ENCODE measurements around the gene PDE2A. TPM values are rescaled to one million over a fixed set of nuclear protein-coding genes. Genes with fewer than 3 reads are reported as not detected.

Gene PDE2A
- total RNA-seq, 2 donors from 2014 or later, result 3.7 to 13.3 TPM

- Mint-ChIP-seq H3K4me1 (no peaks in the 10 kb centered on the region), H3K4me3 (no peak overlapping the region), H3K27ac (no peak overlapping the region), H3K36me3 (ENCODE audit: low read depth) (peaks cover 69% of the 10 kb centered on the region), H3K9me3 (no peaks in the 10 kb centered on the region), H3K27me3 (ENCODE audit: insufficient read depth) (no peaks in the 10 kb centered on the region)
- no peak overlapping the region for H3K4me3 ChIP-seq (ENCODE audit: low read length)
- H3K27me3 ChIP-seq (ENCODE audit: control insufficient read depth, insufficient read depth, low read length, poor library complexity, severe bottlenecking), result no peaks in the 10 kb centered on the region
- no peak overlapping the region for H3K27ac ChIP-seq (ENCODE audit: low read depth, low read length)
- no peak for TF ChIP-seq CTCF (conservative IDR thresholded peaks at IDR 0.05)
- H3K36me3 ChIP-seq (ENCODE audit: control insufficient read depth, insufficient read depth, low read length), result peaks cover 32% of the 10 kb centered on the region
- H3K9ac ChIP-seq (ENCODE audit: extremely low read depth, low read length, poor library complexity, severe bottlenecking), result no peak overlapping the region
- 91 to 92% methylated on average over 9 to 16 of the region's 16 CpGs for WGBS, 2 experiments (ENCODE audit: insufficient coverage in 1 of 2, insufficient read length in 1 of 2)
- H3K4me1 ChIP-seq (ENCODE audit: control insufficient read depth, insufficient read depth, low read length), result no peaks in the 10 kb centered on the region
- no peaks in the 10 kb centered on the region for H3K9me3 ChIP-seq (ENCODE audit: control insufficient read depth, low read length)
- DNase-seq, result no peak
Observed at GRCh38 chr11:72697814-72698213, 23.6 kb upstream of the PDE2A start.

GRCh38 chr11:72696866-72697700 lies 22.9 kb upstream of the PDE2A start:
- H3K36me3 Mint-ChIP-seq (ENCODE audit: low read depth), result peaks cover 75% of the 10 kb centered on the region
- H3K9ac ChIP-seq (ENCODE audit: extremely low read depth, low read length, poor library complexity, severe bottlenecking), result no peak overlapping the region

GRCh38 chr11:72695354-72695753 lies 21.1 kb upstream of the PDE2A start:
- Histone ChIP-seq H3K27me3 (ENCODE audit: control insufficient read depth, insufficient read depth, low read length, poor library complexity, severe bottlenecking) (no peaks in the 10 kb centered on the region), H3K9ac (ENCODE audit: extremely low read depth, low read length, poor library complexity, severe bottlenecking) (no peak overlapping the region), H3K9me3 (ENCODE audit: control insufficient read depth, low read length) (no peaks in the 10 kb centered on the region), H3K4me1 (ENCODE audit: control insufficient read depth, insufficient read depth, low read length) (no peaks in the 10 kb centered on the region), H3K4me3 (ENCODE audit: low read length) (no peak overlapping the region), H3K27ac (ENCODE audit: low read depth, low read length) (no peak overlapping the region), H3K36me3 (ENCODE audit: control insufficient read depth, insufficient read depth, low read length) (peaks cover 28% of the 10 kb centered on the region)
- 95 to 100% methylated on average over 3 to 7 of the region's 7 CpGs for WGBS, 2 experiments (ENCODE audit: insufficient coverage in 1 of 2, insufficient read length in 1 of 2)
- Mint-ChIP-seq H3K4me1 (no peaks in the 10 kb centered on the region), H3K27ac (no peak overlapping the region), H3K36me3 (ENCODE audit: low read depth) (peaks cover 80% of the 10 kb centered on the region), H3K27me3 (ENCODE audit: insufficient read depth) (no peaks in the 10 kb centered on the region), H3K9me3 (no peaks in the 10 kb centered on the region), H3K4me3 (no peak overlapping the region)
- TF ChIP-seq CTCF (conservative IDR thresholded peaks at IDR 0.05), result no peak
- no peak for DNase-seq

More at GRCh38 chr11:72696866-72697700, 22.9 kb upstream of the PDE2A start:
- Mint-ChIP-seq H3K27ac (no peak overlapping the region), H3K4me1 (no peaks in the 10 kb centered on the region), H3K4me3 (no peak overlapping the region), H3K27me3 (ENCODE audit: insufficient read depth) (no peaks in the 10 kb centered on the region), H3K9me3 (no peaks in the 10 kb centered on the region)
- no peaks in the 10 kb centered on the region for H3K4me1 ChIP-seq (ENCODE audit: control insufficient read depth, insufficient read depth, low read length)
- no peak overlapping the region for H3K27ac ChIP-seq (ENCODE audit: low read depth, low read length)
- peak; percentile 86 for DNase-seq
- WGBS, 2 experiments (ENCODE audit: insufficient coverage in 1 of 2, insufficient read length in 1 of 2), result 88 to 96% methylated on average over 19 to 44 of the region's 44 CpGs
- TF ChIP-seq CTCF (conservative IDR thresholded peaks at IDR 0.05), result no peak
- H3K4me3 ChIP-seq (ENCODE audit: low read length), result no peak overlapping the region
- no peaks in the 10 kb centered on the region for H3K9me3 ChIP-seq (ENCODE audit: control insufficient read depth, low read length)
- no peaks in the 10 kb centered on the region for H3K27me3 ChIP-seq (ENCODE audit: control insufficient read depth, insufficient read depth, low read length, poor library complexity, severe bottlenecking)
- peaks cover 39% of the 10 kb centered on the region for H3K36me3 ChIP-seq (ENCODE audit: control insufficient read depth, insufficient read depth, low read length)

All from endodermal cell (in vitro differentiated cells).